Cardiac fibroblast (primary cell): ENCODE measurements around the gene CLSTN2.

Experiments used
- DNase-seq, 2 donors: peaks; one replicate each; pipeline versions ENCODE4 v3.0.0 to v3.0.0-alpha.2; 2010; ENCODE audit warnings: low read depth in 2 of 2
- H3K4me3 ChIP-seq, 2 donors: replicated peaks in 1 of 2; 1 replicate in 1 of 2; 2 replicates in 1 of 2; pipeline ENCODE4 v1.5.1; 2011; ENCODE audit warnings: low read depth in 2 of 2, low read length in 2 of 2, mild to moderate bottlenecking in 2 of 2, moderate library complexity in 1 of 2
- TF ChIP-seq, protein P1 (sequence below): IDR thresholded peaks from one replicate; pipeline ENCODE4 v1.5.1; 2011; ENCODE audit warnings: low read depth, mild to moderate bottlenecking, low read length, inconsistent platforms

Gene CLSTN2

DNA sequence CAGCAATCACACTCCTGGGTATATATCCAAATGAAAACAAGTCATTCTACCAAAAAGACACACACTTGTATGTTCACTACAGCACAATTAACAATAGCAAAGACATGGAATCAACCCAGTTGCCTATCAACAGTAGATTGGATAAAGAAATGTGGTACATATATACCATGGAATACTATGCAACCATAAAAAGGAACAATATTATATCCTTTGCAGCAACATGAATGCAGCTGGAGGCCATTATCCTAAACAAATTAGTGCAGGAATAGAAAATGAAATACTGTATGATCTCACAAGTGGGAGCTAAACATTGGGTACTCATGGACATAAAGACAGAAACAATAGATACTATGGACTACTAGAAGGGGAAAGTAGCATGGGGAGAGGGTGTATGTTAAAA is 224.7 kb downstream of the CLSTN2 start:
- TF ChIP-seq, protein P1, sequence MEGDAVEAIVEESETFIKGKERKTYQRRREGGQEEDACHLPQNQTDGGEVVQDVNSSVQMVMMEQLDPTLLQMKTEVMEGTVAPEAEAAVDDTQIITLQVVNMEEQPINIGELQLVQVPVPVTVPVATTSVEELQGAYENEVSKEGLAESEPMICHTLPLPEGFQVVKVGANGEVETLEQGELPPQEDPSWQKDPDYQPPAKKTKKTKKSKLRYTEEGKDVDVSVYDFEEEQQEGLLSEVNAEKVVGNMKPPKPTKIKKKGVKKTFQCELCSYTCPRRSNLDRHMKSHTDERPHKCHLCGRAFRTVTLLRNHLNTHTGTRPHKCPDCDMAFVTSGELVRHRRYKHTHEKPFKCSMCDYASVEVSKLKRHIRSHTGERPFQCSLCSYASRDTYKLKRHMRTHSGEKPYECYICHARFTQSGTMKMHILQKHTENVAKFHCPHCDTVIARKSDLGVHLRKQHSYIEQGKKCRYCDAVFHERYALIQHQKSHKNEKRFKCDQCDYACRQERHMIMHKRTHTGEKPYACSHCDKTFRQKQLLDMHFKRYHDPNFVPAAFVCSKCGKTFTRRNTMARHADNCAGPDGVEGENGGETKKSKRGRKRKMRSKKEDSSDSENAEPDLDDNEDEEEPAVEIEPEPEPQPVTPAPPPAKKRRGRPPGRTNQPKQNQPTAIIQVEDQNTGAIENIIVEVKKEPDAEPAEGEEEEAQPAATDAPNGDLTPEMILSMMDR: no peak

DNA sequence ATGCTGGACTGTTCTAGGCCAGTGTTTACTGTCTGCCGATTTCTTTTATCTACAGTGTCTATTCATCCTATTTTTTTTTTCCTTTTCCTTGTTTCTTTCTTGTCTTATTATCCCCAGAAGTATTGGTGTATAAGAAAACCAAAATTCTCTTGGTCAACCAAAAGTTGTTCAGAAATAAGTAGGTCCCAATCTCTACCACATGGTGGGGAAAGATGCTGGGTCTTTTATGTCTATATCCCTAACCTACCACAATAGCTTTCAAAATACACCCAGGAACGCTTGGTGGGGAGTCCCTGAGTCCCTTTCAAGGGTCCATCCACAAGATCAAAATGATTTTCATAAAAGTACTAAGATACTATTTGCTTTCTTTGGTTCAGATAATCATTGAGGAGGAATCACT is 225.6 kb downstream of the CLSTN2 start:
- TF ChIP-seq, protein P1: no peak

More for the DNA sequence above, 224.7 kb downstream of the CLSTN2 start:
- DNase-seq: no peak
- H3K4me3 ChIP-seq: no peak overlapping the region

DNA sequence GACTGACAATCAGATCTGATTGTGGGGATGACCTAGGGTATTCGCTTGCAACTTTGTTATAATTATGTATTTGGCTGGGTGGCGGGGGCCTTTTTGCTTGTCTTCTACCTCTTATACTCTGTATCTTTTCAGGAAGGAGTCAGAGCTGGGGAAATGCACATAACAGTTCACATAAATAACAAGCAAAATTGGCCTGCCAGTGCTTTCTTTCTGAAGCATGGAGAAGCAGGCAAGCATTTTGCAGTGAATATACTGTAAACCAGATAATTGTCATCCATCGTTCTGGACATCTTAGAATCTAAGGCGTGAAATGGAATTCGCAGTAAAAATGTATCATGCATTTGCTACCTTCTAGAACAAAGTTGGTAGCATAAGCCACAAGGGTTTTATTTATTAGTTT is 227.6 kb downstream of the CLSTN2 start:
- DNase-seq: no peak
- TF ChIP-seq, protein P1: no peak
- H3K4me3 ChIP-seq: no peak overlapping the region

More for the DNA sequence above, 225.6 kb downstream of the CLSTN2 start:
- no peak for DNase-seq
- no peak overlapping the region for H3K4me3 ChIP-seq

DNA sequence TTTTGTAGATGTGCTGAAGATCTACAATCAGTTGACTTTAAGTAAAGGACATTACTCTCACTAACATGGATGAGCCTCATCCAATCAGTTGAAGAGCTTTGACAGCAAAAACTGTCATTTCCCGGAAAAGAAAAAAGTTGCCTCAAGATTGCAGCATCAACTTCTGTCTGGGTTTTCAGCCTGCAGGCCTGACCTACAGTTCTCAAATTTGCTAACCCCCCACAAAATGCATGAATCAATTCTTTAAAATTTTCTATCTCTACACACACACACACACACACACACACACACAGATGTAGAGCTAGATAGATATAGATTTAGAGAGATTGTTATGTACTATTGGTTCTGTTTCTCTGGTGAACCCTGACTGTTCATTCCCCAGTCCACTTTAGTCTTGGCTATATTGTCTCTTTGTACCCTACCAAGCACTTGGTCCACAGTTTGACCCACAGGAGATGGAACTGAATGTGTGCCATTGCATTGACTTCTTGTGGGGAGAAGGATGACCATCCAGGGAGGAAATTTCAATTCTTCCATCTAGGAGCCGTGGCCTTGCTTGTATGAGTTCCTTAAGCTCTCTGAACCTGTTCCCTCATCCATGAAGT is 228.3 kb downstream of the CLSTN2 start:
- H3K4me3 ChIP-seq: no peak overlapping the region
- TF ChIP-seq, protein P1: no peak
- no peak for DNase-seq

DNA sequence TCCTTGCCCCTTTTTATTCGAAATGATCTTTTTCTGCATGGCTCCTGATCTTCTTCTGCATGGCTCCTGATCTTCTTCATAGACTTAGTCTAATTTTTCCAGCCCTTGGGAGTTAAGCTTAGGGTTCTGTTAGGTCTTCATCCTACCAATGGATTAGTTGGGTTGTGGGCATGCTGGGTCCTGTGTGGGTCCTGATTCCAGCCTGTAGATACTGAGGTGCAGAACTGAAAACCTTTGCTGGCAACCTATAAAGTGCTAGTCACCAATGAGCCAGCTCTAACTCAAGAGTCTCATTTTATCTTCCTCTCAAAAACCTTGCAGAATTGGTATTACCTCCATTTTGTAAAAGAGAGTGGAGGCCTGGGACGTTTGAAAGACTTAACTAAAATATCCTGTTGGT is 229.2 kb downstream of the CLSTN2 start:
- no peak for DNase-seq
- H3K4me3 ChIP-seq: no peak overlapping the region
- TF ChIP-seq, protein P1: no peak

DNA sequence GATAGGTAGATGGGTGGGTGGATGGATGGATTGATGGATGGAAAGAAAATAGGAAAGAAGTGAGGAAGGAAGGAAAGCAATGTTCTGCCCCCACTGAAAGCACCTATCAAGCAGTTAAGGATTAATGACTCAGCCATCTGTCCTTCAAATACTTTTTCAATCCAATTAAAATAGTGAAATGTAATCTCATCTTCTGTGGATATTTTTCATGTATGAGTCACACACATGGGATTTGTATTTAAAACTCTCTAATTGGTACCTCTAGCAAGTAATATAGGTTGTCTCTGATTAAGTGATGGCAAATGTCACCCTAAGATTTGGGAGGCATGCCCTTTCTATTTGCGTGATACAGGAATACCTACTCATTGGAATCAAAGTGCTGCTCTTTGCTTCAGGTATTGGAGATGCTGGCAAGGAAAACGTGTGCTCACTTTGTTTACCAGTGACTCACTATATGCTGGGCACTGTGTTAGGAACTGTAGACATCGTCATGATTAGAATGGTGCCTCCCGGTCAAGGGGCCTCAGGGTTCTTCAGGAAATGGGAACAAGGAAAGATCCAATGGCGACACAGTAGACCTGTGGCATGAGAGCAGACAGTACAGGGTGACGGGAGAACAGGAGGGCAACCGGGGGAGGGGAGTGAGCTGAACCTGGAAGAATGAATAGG is 230.1 kb downstream of the CLSTN2 start:
- DNase-seq: peak in 1 of 2 donors; percentile 7
- TF ChIP-seq, protein P1: no peak
- H3K4me3 ChIP-seq: no peak overlapping the region
